ENCODE measurements around the gene ANKRD33B.

- no peak for TF ChIP-seq CTCF (IDR thresholded peaks at IDR 0.05)
- no peak for TF ChIP-seq EP300 (IDR thresholded peaks at IDR 0.05)
- TF ChIP-seq POLR2AphosphoS5 (IDR thresholded peaks at IDR 0.05) = no peak
These were observed 8.6 kb upstream of the ANKRD33B start for GRCh38 chr5:10555277-10555684.

All from suprapubic skin (tissue), 4 donors.